GM18951 (cell line): ENCODE measurements around the gene TAGLN3.

Experiments used
- POLR2A ChIP-seq: IDR thresholded peaks from 4 replicates; pipeline ENCODE4 v1.6.1; 2011; ENCODE audit warnings: mild to moderate bottlenecking; ENCODE audit not compliant: insufficient read length, insufficient read depth; ENCODE audit errors: extremely low read depth
- in situ Hi-C: fragments of 300-500 bp; cut with MboI; formaldehyde crosslinking; loops from one replicate; pipeline ENCODE4 v1.12.0; 2022; ENCODE audit warnings: low sequenced_read_pairs, mixed read lengths, inconsistent platforms; ENCODE audit not compliant: unreplicated experiment

TAGLN3 gene

DNA sequence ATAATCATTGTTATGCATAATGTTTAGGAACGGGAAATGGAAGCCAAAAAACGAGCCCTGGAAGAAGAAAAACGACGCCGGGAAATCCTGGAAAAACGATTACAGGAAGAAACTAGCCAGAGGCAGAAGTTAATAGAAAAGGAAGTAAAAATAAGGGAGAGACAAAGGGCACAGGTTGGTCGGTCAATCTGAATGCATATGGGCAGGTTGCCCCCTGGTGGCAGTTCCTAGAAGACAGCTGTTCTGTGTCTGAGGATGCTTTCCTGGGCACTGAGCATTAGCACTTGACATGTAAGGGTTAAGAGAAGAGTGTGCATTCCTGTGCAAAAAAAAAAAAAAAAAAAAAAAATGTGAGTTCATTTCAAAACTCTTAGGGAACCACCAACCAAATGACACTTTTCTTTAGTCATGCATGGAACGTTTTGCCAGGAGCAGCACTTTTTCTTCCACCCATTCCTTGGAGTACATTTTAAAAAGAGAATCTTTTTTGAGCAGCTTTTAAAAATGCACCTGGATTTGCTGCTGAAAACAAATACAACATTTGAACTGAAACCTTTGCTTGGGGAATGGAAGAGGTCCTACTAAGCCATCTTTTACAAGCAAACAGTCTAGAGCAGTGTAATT lies 31.0 kb upstream of the TAGLN3 start:
- TF ChIP-seq POLR2A, result no peak
- in situ Hi-C loops, result no loop called here

DNA sequence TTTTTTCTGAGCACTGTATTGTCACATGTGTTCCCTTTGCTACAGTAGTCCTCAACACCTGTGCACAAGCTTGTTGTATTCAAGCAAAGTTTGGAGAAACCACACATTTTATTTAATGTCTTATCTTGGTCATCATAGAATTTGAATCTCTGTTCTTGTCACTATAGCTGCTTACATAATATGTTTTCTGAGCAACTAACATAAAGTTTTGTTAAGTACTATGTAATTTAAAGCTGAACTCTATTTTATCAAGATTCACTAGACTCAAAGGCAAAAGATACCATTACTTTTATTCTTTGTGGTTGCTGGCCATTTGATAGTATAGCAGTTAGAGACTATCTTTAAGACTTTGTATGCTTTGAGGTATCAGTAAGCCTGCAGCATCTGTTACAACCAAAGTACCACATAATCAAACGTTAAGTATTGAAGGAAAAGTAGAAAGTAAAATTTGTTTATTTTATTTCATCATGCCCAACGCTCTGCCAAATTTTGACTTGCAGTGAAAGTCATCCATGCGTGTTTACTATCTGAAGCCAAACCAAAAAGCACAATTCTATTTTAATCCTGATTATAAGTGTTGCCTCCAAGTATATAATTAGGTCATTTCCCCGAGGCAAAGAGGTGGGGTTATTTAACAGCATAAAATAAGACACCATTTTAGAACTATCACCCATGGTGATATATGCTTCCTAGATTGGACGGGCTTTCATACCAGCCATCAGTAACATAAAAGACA lies 30.2 kb upstream of the TAGLN3 start:
- in situ Hi-C loops, result no loop called here
- TF ChIP-seq POLR2A, result no peak

DNA sequence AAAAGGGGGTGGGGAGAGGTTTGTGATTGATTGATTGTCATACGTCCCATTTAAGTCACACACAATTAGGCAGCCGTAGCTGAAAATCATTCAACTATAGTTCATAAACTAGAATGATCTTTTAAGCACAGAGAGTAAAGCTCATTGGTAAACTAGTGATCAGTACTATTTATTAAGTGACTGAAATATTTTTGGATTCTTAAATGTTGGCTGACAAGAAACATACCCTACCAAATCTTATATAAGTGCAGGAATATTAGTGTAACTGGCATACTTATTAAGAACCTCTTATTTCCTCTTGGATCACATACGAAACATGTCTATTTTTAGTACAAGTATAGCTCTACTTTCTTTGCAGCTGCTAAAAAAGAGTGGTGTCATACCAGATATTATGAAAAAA lies 28.3 kb upstream of the TAGLN3 start:
- in situ Hi-C loops, result loop anchor here (5.0 kb wide), 1 partner anchor 253 kb away; no protein-coding TSS in a partner anchor

DNA sequence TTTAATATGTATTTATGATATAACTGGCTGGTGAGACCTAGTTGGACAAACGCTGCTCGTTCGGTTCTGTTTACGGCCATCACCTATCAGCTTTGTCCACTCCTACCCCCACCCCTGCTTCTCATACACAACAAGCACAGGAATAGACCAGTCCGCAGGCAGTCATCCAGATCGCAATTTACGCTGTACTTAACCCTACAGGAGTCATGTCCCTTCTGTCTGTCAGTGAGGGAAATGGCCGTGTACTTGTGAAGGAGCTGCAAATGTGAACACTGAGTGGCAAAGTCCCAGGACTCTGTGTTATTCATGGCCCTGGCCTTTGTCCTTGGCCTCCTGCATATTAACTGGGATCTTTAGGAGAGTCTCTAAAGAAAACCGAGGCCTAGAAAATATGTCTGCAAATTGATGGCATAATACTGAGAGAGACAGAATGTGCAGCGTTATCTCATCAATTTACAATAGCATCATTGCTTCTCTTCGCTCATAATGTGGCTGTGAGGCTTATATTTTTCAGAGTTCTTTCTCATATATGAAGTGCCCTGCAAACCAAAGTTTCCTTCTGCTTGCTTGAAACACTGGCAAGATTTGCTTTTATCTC lies 27.1 kb upstream of the TAGLN3 start:
- in situ Hi-C loops, result loop anchor here (5.0 kb wide), 1 partner anchor 254 kb away; no protein-coding TSS in a partner anchor

More for the DNA sequence above, 28.3 kb upstream of the TAGLN3 start:
- TF ChIP-seq POLR2A, result no peak

DNA sequence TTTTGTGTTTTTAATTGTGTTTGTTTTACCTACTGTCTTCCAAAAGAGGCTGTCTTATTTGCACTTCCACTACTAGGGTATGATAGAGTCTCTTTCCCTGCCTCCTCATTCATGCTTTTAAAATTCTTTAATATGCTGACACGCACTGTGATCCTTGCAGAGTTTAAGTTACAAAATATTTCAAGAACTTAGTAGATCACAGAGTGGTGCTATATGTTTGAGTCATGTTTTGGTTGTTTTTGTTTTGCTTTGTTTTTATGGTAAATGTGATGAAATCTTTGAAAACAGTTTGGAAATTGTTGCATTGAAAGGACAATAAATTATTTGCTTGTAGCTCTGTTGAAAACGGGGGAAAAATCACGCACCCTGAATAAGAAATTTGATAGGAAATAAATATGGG lies 25.8 kb upstream of the TAGLN3 start:
- TF ChIP-seq POLR2A, result no peak
- in situ Hi-C loops, result loop anchor here (5.0 kb wide), 1 partner anchor 256 kb away; no protein-coding TSS in a partner anchor

More for the DNA sequence above, 27.1 kb upstream of the TAGLN3 start:
- no peak for TF ChIP-seq POLR2A

DNA sequence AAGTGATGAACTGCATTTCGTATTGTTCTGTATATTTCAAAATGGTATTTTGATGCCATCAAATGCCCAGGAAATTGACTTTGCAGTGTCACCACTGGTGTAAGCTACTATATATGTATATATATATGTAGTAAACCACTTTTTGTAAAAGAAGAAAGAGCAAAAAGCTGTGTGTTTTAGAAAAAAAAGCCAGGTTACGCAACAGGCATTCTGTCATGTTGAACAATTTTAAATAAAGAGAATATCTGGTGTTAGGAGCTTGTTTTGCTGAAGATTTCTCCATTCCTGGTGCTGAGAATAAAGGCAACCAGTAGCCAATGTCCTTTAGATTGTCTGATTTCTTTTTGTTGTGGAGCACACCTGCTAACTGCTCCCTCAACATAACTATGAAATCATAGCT lies 23.6 kb upstream of the TAGLN3 start:
- in situ Hi-C loops, result no loop called here
- no peak for TF ChIP-seq POLR2A

DNA sequence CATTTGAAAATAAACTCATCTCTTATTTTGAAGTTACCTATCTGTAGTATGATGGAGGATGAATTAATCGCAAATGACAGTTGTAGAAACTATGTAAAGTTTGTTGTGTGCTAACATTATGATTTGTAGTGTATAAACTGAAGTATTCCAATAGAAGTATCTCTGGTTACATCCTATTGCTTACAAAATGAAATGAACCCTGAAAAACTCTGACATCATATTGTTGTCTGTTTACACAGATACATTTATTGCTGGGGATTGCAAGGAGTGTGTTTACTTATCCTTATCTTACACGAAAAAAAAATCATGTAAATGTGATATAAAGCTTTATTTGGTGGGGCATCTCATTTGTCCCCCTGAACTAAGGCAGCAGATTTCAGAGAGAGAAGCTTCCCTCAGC lies 22.5 kb upstream of the TAGLN3 start:
- in situ Hi-C loops, result no loop called here
- TF ChIP-seq POLR2A, result no peak

DNA sequence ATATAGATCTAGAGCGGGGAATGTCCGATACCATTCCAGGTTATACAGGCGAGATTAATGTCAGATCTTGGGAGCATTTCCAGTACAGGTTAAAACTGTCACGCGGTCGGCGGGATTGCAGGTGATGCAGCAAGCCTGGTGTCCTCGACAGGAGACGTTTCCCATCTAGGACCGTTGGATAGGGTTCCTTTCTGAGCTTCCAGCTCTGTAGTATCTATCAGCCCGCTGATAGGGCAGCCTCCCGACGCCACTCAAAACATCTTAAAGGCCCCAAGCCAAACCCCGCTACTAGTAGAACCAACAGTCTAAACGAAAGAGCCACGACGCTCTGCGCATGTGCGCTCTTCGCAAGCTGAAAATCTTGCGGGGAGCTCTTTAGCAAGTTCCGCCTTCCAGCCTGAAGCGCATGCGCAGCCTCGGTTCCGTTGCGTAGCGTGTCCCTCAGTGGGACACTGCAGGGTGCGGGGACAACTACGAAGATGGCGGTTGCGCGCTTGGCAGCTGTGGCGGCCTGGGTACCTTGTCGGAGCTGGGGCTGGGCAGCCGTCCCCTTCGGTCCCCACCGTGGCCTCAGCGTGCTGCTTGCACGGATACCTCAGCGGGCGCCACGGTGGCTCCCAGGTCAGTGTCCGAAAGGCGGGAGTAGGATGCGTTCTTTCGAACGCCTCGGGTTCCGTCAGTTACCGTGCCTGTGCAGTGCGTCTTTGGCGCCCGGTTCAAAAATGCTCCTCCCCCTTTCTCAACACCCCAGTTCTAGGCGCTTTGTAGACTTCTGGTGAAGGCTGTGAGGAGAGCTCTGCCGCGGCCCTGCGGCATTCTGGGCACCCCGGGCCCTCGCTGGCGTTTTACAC lies 19.9 kb upstream of the TAGLN3 start, which contains the start of gene ABHD10:
ABHD10 (plus strand) TSS at position 444 of the 851 bp plus-strand sequence; CDS start at position 480, 36 bp downstream.
- peak; percentile 97 for TF ChIP-seq POLR2A
- in situ Hi-C loops, result no loop called here

DNA sequence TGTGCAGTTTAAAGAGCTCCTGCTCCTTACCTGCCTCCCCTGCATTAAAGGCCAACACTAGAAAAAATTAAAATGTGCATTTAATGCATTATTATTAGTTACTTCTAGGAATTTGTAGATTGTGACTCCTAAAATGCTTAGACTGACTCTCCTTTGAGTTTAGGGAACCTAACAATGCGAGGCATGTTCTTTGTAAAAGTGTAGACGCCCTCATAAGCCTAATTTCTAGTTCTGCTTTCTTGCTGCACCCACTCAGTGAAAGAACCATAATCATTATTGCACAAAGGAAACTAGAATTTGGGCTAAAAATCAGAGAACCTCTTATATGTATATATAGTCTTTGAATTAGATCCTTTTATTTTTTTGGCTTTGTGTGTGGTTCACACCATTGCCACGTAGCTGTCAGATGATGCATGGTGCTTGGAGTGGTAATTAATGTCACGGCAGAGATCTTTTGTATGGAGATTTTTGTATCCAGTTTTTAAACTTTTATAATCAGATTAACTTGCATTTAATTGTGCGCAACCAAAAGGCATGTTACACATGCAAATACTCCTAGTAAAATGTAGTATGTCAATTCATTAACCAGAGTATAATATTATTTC lies 19.2 kb upstream of the TAGLN3 start:
- in situ Hi-C loops, result no loop called here
- TF ChIP-seq POLR2A, result no peak

DNA sequence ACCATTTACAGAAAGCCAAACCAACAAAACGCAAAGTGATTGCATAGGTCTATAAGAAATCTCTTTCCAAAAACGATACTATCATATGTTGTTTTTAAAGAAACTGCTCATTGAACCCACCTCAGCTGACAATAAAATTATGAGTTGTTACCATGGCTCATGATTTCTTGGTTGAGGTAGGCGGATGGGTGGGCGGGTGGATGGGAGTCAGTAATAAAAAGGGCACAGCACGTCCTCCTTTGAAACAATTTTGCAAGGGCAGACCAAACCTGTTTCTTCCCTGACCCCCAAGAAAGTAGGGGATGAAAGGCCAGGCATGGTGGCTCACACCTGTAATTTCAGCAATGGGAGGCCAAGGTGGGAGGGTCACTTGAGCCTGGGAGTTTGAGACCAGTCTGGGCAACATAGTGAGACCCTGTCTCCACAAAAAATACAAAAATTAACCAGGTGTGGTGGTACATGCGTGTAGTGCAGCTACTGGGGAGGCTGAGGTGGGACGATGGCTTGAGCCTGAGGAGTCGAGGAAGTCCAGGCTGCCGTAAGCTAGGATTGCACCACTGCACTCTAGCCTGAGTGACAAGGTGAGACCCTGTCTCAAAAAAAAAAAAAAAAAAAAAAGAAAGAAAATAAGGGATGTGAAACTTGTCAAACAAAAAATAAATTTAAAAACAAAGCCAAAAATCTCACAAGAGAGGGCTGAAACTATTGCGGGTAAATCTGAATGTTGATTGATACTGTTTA lies 17.8 kb upstream of the TAGLN3 start:
- in situ Hi-C loops, result no loop called here
- TF ChIP-seq POLR2A, result no peak

DNA sequence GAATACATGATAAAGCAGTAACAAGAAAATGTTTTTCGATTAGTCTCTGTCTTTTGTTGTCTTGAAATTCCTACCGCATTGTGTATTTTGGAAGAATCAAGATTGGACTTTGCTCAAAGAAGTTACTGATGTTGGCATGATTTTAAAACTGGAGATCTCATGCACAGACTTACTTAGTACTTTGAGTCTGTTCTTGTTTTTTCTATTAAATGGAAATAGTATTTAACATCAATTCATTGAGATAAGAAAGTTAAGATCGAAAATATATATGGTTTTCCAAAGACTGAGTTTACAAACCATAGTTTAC lies 17.3 kb upstream of the TAGLN3 start:
- in situ Hi-C loops, result no loop called here
- TF ChIP-seq POLR2A, result no peak

DNA sequence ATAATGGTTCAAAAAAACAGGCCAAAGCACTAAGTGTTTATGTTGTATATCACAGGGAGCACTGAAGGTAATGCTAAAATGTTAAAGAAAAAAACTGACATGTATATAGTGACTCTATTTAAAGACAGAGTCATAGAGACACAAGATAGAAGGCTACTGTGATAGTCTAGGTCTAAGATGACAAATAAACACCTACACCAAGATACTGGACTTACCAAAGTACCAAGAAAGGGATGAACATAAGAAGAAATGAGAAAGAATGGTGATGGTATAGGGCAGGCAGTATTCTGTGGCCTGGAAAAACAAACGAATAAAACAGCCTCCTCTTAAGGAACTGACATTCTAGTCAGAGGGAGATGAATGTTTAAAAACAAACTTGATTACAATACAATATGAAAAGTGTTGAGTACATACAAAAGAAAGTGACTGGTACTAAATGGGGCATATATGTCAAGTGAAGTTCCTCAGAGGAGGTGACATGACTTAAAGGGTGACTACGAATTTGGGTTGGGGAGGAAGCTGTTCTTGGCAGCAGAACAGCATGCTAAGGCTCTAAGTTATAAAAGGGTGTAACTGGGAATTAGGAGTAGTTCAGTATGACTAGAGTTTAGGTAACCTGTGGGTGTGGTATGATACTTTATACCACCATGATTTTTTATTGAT lies 14.0 kb upstream of the TAGLN3 start:
- in situ Hi-C loops, result no loop called here
- no peak for TF ChIP-seq POLR2A

DNA sequence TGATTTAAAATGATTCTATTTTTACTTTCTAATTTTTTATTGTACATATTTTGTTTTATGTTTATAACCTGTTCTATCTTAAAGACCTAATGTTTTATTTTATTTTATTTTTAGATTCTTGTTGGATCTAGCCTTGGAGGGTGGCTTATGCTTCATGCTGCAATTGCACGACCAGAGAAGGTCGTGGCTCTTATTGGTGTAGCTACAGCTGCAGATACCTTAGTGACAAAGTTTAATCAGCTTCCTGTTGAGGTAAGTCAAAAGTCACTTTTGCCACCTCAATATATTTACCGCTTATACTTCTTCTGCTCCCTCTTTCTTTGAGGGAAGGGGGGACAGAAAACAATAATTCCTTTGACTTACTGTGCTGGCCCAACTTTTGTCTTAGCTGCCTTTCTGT lies 11.9 kb upstream of the TAGLN3 start:
- in situ Hi-C loops, result no loop called here
- TF ChIP-seq POLR2A, result no peak
